Activated CD4-positive, CD25-positive, alpha-beta regulatory T cell (primary cell): ENCODE data around the gene DMAC2.
"Not testable (repeated sequence)": the region's sequence is repeated elsewhere in the genome, so short reads cannot be mapped to it uniquely, and the experiment has no call there.

Experiments
- DNase-seq, 4 experiments: peaks; one replicate each; lab custom pipeline; 2025; lab: John Stamatoyannopoulos, UW

DMAC2 gene

DNA sequence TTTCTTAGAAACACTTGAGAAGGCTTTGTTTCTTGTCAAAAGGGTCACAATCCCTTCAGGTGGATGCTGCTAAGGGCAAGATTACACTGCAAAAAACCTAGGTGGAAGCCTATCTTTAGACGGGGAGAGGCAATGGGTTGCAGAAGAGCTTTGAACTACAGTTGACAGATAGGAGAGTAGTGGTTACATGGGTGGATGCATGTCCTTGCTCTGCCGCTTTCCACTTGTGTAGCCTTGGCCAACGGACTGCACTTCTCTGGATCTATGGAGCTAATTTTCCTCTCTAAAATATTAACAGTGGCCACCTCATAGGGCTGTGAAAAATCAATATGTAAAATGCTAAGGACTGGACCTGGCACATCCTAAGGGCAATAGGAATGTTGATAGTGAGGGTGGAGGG is 41.1 kb downstream of the DMAC2 start:
- DNase-seq: no peak

DNA sequence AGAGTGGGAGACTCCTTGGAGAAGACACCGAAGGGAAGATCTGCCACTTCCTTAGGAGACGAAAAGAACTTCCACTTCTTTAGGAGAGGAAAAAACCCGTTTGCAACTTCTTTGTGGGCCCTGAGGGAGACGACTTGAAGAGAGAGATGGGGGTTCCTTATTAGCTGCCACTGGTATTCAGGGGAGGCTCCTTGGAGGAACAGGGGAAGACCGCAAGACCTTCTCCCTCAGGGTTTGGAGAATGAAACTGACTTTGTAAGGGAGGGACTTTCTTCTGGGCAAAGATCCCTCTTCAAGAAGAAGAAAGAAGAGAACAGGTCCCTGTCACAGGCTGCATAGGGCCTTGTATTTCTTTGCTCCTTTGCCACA is 41.7 kb downstream of the DMAC2 start:
- no peak for DNase-seq

DNA sequence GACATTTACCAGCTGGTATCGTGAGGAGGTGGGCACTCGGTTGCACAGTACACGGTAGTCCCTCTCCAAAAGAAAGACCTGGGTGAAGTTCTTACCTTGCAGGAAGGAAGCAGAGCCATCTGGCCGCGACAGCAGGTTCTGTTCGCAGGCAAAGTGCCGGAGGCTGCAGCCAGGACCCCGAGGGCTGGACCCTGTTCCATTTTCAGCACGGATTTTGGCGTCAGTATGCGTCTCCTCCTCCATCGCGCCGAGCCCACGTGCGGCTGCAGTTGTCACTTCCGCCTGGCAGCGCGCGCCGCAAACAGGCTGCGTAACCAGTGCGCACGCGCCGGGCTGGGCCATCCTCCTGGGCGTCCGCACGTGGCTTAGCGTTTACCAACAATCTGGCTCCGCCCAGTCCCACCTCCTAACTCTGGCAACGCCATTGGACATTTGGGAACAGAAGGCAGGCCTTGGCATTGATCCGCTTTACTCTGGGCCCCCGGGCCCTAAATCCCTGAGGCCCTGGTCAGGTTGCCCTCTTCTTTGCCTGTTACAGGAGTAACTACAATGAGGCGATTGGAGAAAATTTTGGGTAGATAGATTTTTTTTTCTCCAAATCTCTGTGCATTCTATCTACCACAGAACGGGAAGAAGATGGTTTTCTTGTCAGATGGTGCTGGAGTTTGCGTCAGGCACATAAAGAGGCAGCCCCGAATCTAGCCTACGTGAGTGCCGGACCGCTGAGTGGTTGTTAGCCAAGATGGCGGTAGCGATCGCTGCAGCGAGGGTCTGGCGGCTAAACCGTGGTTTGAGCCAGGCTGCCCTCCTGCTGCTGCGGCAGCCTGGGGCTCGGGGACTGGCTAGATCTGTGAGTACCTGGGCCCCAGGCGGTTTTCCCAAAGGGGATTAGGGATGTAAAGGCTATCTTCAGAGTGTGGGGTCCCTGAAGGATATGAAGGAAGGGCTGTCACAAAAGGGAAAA is 42.3 kb downstream of the DMAC2 start, which contains the start of the genes BCKDHA and EXOSC5:
BCKDHA (plus strand) TSS at position 733 of the 964 bp plus-strand sequence; CDS start at position 743, 10 bp downstream.
EXOSC5 (minus strand) TSS at position 274 of the 964 bp plus-strand sequence; CDS start at position 243, 31 bp downstream.
- DNase-seq: peak; percentile 85 to 98 (median 96)

DNA sequence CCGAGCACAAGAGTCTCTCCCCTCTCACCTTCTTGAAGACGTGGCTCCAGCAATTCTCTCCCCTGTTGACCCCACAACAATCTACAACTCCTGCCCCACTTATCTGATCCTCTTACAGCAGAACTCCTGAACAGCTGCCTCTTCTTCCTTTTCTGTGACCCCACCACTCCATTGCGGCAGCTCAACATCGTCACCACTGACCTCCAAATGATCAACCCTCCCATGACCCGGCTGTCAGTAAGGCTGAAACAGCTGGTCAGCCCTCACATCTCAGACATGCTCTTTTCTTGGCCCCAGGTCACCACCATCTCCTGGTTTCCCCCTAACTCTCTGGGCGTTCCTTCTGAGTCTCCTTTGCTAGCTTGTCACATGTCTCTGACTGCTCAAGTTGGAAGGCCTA is 44.4 kb downstream of the DMAC2 start:
- DNase-seq: no peak

DNA sequence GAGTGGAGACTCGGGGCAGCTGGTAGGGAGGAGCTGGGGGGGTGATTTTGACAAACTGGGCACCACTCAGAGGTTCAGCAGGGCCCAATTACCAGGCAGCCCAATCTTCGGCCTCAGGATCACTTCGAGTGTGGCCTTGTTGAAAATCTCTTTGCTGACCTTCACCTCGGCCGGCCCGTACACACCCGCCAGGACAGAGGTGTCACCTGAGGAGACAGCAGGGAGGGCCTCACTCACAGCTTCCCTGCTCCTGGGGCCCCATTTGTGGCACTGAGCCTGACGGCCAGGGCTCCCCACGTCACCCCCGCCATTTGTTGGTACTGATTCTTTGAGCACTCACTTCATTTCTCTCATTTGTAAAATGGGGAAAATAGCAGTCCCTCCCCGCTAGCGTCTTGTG is 46.9 kb downstream of the DMAC2 start:
- no peak for DNase-seq

DNA sequence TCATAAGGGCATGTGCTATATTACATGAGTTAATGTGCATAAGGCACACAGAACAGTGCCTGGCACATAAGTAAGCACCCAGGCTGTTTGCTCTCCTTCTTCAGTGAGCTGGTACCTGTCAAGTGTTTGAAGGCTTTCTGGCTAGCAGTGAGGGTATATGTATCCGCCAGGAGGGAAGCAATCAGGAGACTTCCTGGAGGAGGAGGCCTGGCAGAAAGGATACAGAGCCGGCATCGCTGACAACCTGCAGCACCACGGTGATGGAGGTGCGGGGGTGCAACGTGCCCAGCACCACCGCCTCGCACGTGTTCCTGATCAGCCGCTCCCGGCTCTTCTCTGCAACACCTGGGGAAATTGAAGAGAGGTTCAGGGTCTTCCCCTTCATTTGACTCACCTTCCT is 48.1 kb downstream of the DMAC2 start:
- DNase-seq: no peak

DNA sequence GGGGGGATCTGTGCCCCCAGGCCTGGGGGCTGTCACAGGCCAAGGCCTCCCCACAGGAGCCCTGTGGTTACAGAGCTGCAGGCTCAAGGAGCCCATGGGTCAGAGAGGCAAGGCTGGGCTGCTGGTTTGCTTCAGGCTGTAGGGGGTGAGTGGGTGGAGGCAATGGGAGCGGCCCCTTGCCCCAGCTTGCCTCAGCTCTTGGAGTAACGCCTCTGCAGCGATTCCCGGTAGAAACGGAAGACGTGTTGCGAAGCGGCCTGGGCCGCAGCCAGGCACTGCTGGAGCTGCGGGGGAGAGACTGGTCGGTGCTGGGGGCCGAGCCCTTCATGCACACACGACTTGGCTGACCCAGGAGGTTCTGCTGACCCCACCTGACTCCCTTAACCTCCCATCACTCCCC is 53.3 kb downstream of the DMAC2 start:
- no peak for DNase-seq

DNA sequence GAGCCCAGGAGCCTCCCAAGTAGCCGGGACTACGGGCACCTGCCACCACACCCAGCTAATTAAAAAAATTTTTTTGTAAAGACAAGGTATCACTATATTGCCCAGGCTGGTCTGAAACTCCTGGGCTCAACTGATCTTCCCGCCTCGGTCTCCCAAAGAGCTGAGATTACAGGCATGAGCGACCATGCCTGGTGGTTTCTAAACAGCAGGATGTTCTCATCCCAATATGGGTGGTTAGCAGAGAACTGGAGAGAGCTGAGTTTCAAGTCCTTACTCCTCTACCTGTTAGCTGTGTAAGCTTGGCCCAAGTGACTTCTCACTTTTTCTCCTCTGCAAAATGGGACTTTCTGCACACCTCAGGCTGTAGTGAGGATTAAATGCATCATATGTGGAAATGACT is 55.4 kb downstream of the DMAC2 start:
- no peak for DNase-seq

DNA sequence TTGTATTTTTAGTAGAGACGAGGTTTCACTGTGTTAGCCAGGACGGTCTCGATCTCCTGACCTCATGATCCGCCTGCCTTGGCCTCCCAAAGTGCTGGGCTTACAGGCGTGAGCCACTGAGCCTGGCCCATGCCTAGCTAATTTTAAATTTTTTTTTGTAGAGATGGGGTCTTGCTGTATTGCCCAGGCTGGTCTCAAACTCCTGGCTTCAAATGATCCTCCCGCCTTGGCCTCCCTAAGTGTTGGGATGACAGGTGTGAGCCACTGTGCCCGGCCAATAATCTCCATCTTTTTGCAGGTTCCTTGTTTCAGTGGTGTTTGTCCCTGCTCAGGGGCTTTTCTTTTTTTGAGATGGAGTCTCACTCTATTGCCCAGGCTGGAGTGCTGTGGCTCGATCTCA is 58.2 kb downstream of the DMAC2 start:
- not testable (repeated sequence) for DNase-seq
